22Rv1 (cell line): ENCODE data around the gene EVI5L.

Source experiments
- CTCF ChIP-seq: fragments of 450-650 bp; IDR thresholded peaks from 2 replicates; pipeline ENCODE4 v1.5.1; 2017; ENCODE audit warnings: mild to moderate bottlenecking
- ZFX ChIP-seq: fragments of 450-650 bp; IDR thresholded peaks from 2 replicates; pipeline ENCODE4 v1.6.1; 2017; ENCODE audit warnings: antibody characterized with exemption, borderline replicate concordance

DNA sequence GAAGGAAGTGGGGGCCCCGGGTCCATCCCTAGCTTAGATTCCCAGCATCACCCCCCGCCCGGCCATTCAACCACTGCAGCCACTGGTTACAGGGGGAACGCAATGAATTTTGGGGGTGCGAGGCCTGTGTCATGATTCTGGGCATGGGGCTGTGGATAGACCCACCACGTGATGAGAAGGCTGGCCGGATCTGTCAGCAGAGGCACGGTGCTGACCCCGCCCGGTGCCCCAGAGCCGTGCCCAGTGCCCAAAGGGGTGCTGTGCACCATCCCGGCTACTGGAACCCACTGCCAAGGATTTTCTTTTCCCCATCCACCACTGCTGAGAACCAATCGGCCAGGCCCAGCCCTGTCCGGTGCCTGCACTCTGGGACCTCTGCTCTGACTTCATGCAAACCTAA is 39.6 kb upstream of the EVI5L start:
- no peak for TF ChIP-seq CTCF
- TF ChIP-seq ZFX: no peak
